Measurements from ENCODE around the gene DGKI. TPM values are rescaled to one million over a fixed set of nuclear protein-coding genes. Genes with fewer than 3 reads are reported as not detected.

DGKI gene
- total and polyA plus RNA-seq, 9 of the 15 experiments (the other 6 are each of a cell fraction or from before 2014, with no cell fraction given), result 0.11 to 0.54 (median 0.15) TPM; not detected in 5

- TF ChIP-seq, protein P1, sequence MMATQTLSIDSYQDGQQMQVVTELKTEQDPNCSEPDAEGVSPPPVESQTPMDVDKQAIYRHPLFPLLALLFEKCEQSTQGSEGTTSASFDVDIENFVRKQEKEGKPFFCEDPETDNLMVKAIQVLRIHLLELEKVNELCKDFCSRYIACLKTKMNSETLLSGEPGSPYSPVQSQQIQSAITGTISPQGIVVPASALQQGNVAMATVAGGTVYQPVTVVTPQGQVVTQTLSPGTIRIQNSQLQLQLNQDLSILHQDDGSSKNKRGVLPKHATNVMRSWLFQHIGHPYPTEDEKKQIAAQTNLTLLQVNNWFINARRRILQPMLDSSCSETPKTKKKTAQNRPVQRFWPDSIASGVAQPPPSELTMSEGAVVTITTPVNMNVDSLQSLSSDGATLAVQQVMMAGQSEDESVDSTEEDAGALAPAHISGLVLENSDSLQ (IDR thresholded peaks at IDR 0.05), result no peak
- TF ChIP-seq, protein P2, sequence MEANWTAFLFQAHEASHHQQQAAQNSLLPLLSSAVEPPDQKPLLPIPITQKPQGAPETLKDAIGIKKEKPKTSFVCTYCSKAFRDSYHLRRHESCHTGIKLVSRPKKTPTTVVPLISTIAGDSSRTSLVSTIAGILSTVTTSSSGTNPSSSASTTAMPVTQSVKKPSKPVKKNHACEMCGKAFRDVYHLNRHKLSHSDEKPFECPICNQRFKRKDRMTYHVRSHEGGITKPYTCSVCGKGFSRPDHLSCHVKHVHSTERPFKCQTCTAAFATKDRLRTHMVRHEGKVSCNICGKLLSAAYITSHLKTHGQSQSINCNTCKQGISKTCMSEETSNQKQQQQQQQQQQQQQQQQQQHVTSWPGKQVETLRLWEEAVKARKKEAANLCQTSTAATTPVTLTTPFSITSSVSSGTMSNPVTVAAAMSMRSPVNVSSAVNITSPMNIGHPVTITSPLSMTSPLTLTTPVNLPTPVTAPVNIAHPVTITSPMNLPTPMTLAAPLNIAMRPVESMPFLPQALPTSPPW (CRISPR knock-in tag; IDR thresholded peaks at IDR 0.05), result peak; percentile 29; the same call in 1 of the 2 replicates
- TF ChIP-seq SOX6 (IDR thresholded peaks at IDR 0.05) (peak; percentile 71; the same call in 1 of the 2 replicates), JUNB (CRISPR knock-in tag; conservative IDR thresholded peaks at IDR 0.05) (peak; percentile 89), JUN (IDR thresholded peaks at IDR 0.05; ENCODE audit: borderline replicate concordance, low read depth, low read length) (peak; percentile 97), JUN (CRISPR knock-in tag; IDR thresholded peaks at IDR 0.05; ENCODE audit: borderline replicate concordance) (no peak), FOS (IDR thresholded peaks at IDR 0.05; ENCODE audit: extremely low read depth, insufficient read length) (peak; percentile 70), SMARCC2 (IDR thresholded peaks at IDR 0.05; ENCODE audit: low read depth) (peak; percentile 57; the same call in 1 of the 2 replicates)
These were observed 35.5 kb upstream of the DGKI start (continued) for GRCh38 chr7:137882261-137882668.
